GM23248 (cell line): ENCODE results near the gene POGZ.

Experiments
- EZH2 ChIP-seq: fragments of 200-600 bp; sonication (generic); IDR thresholded peaks from 2 replicates; pipeline ENCODE4 v1.6.1; 2018; ENCODE audit warnings: antibody characterized with exemption, mild to moderate bottlenecking; ENCODE audit not compliant: insufficient read depth, poor library complexity, severe bottlenecking
- EZH2phosphoT487 ChIP-seq: fragments of 200-600 bp; sonication (generic); IDR thresholded peaks from 2 replicates; pipeline ENCODE4 v1.6.1; 2018; ENCODE audit warnings: antibody characterized with exemption, moderate library complexity, mild to moderate bottlenecking, low read depth; ENCODE audit not compliant: insufficient read depth

DNA sequence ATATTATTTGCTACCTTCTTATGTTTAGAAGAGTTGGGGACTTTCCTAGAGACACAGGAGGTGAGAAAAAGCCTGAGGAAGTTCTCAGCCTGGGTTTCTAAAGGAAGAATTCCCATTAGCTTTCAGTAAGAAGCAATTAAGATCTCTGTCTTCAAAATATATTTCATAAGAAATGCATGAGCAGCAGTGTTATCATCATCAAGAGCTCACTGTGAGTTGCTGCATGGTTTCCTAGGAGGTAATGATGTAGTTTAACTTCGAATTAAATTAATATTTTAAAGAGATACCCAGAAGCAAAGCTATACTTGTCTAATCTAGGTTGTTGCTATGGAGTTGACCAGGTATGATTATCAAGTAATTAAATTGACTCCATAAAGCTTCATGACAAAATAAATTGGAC, 5.7 kb upstream of the POGZ start:
- TF ChIP-seq EZH2 (no peak), EZH2phosphoT487 (no peak)
